ENCODE measurements around the gene SNF8.

Gene SNF8

DNA sequence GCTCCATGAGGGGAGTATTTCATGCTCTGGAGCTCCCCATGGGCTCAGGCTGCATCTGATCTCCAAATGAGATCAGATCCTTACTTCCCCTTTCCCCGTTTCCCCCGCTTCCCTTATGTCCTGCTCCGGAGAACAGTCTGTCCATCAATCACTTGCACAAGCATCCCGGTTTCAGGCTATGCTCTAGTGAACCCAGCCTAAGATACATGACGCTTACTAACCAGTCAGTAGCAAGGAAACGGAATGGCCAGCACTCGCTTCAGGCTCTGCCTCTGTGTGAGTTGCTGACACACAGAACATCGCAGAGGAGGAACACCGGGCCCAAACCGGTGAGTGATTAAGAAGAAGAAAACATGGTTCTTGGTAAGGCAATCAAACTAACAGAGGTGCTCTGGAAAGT is 61.5 kb downstream of the SNF8 start:
- DNase-seq (ENCODE audit: low spot score): no peak

DNA sequence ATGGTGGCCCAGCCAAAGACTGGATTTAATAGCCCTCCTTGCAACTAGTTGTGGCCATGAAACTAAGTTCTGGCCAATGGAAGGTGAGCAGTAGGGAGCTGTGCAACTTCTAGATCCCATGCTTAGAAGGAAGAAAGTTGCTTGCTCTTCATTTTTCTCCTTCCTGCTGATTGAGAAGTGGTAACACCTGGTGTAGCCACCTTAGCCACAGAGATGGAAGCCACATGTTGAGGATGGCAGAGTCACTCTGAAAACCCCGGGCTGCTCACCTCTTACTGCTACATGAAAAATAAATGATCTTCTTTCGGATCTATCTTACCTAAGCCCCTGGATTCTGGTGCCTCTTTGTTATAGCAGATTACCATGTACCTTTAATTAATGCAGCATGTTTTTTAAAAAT is 62.4 kb downstream of the SNF8 start:
- no peak for DNase-seq (ENCODE audit: low spot score)

All from NAMALWA (cell line).